HL-60 (cell line): Measurements from ENCODE around the gene PPP2R2D.

Experiments
- CTCF ChIP-seq: IDR thresholded peaks from one replicate; pipeline ENCODE4 v1.5.1; 2011; ENCODE audit warnings: low read length, control low read depth, inconsistent platforms; ENCODE audit not compliant: insufficient read depth
- GABPA ChIP-seq: IDR thresholded peaks from 2 replicates; pipeline ENCODE4 v1.6.1; 2012; ENCODE audit warnings: low read depth
- POLR2AphosphoS5 ChIP-seq: IDR thresholded peaks from 2 replicates; pipeline ENCODE4 v1.6.1; 2012; ENCODE audit warnings: low read depth
- REST ChIP-seq: IDR thresholded peaks from 2 replicates; pipeline ENCODE4 v1.6.1; 2012; ENCODE audit warnings: low read depth; ENCODE audit not compliant: insufficient replicate concordance
- SPI1 ChIP-seq: IDR thresholded peaks from 2 replicates; pipeline ENCODE4 v1.6.1; 2012; ENCODE audit warnings: low read depth, mild to moderate bottlenecking, borderline replicate concordance

- TF ChIP-seq CTCF (no peak), POLR2AphosphoS5 (no peak), REST (no peak), GABPA (no peak), SPI1 (no peak)
These were observed 1.9 kb downstream of the PPP2R2D start for GRCh38 chr10:131902691-131903090.
